Nephron progenitor cell (in vitro differentiated cells): ENCODE results near the gene OR13A1.
"Not testable (repeated sequence)": the region's sequence is repeated elsewhere in the genome, so short reads cannot be mapped to it uniquely, and the experiment has no call there.

Experiments used
- DNase-seq: peaks from one replicate; pipeline ENCODE4 v3.0.0; 2021
- H3K27ac Mint-ChIP-seq: 2 replicates; pipeline ENCODE4 v1.8.0; 2021; ENCODE audit warnings: mild to moderate bottlenecking, moderate library complexity, mixed read lengths
- H3K27me3 Mint-ChIP-seq: 2 replicates; pipeline ENCODE4 v1.8.0; 2021; ENCODE audit warnings: mild to moderate bottlenecking, low read depth, mixed read lengths; ENCODE audit not compliant: poor library complexity
- H3K36me3 Mint-ChIP-seq: 2 replicates; pipeline ENCODE4 v1.8.0; 2021; ENCODE audit warnings: low read depth, mixed read lengths
- H3K4me1 Mint-ChIP-seq: 2 replicates; pipeline ENCODE4 v1.8.0; 2021; ENCODE audit warnings: mixed read lengths
- H3K4me3 Mint-ChIP-seq: 2 replicates; pipeline ENCODE4 v1.8.0; 2021; ENCODE audit warnings: mild to moderate bottlenecking, moderate library complexity, mixed read lengths
- H3K9me3 Mint-ChIP-seq: 2 replicates; pipeline ENCODE4 v1.8.0; 2021; ENCODE audit warnings: mild to moderate bottlenecking, moderate library complexity, mixed read lengths
- TF ChIP-seq, protein P1 (sequence below): fragments of 200-600 bp; sonication (generic); IDR thresholded peaks from 2 replicates; pipeline ENCODE4 v1.5.0; 2021; ENCODE audit warnings: antibody characterized with exemption

OR13A1 gene

GRCh38 chr10:45302573-45302972 is 12.8 kb downstream of the OR13A1 start:
- Mint-ChIP-seq H3K4me1 (no peaks in the 10 kb centered on the region), H3K27me3 (peaks cover 21% of the 10 kb centered on the region), H3K4me3 (no peak overlapping the region), H3K9me3 (peaks cover 6% of the 10 kb centered on the region), H3K27ac (no peak overlapping the region), H3K36me3 (no peaks in the 10 kb centered on the region)
- TF ChIP-seq, protein P1, sequence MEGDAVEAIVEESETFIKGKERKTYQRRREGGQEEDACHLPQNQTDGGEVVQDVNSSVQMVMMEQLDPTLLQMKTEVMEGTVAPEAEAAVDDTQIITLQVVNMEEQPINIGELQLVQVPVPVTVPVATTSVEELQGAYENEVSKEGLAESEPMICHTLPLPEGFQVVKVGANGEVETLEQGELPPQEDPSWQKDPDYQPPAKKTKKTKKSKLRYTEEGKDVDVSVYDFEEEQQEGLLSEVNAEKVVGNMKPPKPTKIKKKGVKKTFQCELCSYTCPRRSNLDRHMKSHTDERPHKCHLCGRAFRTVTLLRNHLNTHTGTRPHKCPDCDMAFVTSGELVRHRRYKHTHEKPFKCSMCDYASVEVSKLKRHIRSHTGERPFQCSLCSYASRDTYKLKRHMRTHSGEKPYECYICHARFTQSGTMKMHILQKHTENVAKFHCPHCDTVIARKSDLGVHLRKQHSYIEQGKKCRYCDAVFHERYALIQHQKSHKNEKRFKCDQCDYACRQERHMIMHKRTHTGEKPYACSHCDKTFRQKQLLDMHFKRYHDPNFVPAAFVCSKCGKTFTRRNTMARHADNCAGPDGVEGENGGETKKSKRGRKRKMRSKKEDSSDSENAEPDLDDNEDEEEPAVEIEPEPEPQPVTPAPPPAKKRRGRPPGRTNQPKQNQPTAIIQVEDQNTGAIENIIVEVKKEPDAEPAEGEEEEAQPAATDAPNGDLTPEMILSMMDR, result no peak
- no peak for DNase-seq

DNA sequence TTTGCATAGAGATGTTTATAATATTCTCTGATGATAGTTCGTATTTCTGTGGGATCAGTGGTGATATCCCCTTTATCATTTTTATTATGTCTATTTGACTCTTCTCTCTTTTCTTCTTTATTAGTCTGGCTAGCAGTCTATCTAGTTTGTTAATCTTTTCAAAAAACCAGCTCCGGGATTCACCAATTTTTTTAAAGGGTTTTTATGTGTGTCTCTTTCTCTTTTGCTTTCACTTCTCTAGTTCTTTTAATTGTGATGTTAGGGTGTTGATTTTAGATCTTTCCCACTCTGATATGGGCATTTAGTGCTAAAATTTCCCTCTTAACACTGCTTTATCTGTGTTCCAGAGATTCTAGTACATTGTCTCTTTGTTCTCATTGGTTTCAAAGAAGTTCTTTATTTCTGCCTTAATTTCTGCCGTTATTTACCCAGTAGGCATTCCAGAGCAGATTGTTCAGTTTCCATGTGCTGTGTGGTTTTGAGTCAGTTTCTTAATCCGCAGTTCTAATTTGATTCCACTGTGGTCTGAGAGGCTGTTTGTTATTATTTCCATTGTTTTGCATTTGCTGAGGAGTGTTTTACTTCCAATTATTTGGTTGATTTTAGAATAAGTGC is 17.0 kb downstream of the OR13A1 start:
- Mint-ChIP-seq H3K9me3 (peaks cover 26% of the 10 kb centered on the region), H3K27me3 (peaks cover 31% of the 10 kb centered on the region)
- DNase-seq, H3K36me3 Mint-ChIP-seq, H3K4me1 Mint-ChIP-seq, H3K4me3 Mint-ChIP-seq, H3K27ac Mint-ChIP-seq: not testable (repeated sequence)

DNA sequence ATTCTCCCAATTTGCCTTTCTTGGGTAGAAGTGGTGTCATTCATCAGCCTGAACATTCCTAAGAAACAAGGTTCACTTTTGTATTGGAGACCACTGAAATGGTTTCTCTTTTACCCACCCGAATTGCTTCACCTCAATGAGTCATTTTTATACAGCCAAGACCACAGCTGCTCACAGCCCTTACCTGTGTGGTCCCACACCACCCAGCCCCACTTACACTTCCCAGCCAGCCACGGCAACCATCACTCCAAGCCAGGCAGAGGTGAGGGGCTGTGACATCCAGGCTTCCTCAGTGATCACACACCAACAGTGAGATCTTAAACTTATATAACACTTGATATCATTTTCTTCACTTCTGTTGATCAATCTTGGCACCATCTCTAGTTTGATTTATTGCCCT is 20.7 kb downstream of the OR13A1 start:
- H3K36me3 Mint-ChIP-seq, result no peaks in the 10 kb centered on the region
- H3K9me3 Mint-ChIP-seq, result peaks cover 26% of the 10 kb centered on the region
- no peak for DNase-seq
- TF ChIP-seq, protein P1, result no peak
- H3K4me3 Mint-ChIP-seq, result no peak overlapping the region
- no peak overlapping the region for H3K27ac Mint-ChIP-seq
- H3K4me1 Mint-ChIP-seq, result no peaks in the 10 kb centered on the region
- peaks cover 23% of the 10 kb centered on the region for H3K27me3 Mint-ChIP-seq

- Mint-ChIP-seq H3K36me3 (no peaks in the 10 kb centered on the region), H3K27ac (no peak overlapping the region), H3K4me3 (no peak overlapping the region), H3K4me1 (no peaks in the 10 kb centered on the region), H3K27me3 (no peaks in the 10 kb centered on the region), H3K9me3 (peaks cover 8% of the 10 kb centered on the region)
- DNase-seq, result no peak
- TF ChIP-seq, protein P1, result no peak
Observed at GRCh38 chr10:45286980-45287379, 28.4 kb downstream of the OR13A1 start.

DNA sequence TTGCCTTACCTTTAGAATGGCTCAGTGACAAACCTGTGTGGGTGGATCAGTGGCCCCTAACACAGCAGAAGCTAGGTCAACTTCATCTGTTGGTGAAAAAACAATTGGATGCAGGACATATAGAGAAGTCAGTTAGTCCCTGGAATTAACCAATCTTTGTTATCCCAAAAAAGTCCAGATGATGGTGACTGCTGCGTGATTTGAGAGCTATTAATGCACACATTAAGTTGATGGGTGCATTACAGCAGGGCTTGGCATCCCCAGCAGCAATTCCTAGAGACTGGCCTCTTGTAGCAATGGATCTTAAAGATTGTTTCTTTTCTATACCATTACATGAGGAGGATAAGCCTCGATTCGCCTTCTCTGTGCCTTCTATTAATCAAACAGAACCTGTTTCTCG is 33.3 kb downstream of the OR13A1 start:
- H3K9me3 Mint-ChIP-seq, result peaks cover 4% of the 10 kb centered on the region

GRCh38 chr10:45280113-45280760 is 35.2 kb downstream of the OR13A1 start:
- H3K27ac Mint-ChIP-seq, result no peak overlapping the region
- H3K4me1 Mint-ChIP-seq, result no peaks in the 10 kb centered on the region
- H3K36me3 Mint-ChIP-seq, result no peaks in the 10 kb centered on the region
- no peaks in the 10 kb centered on the region for H3K9me3 Mint-ChIP-seq
- H3K27me3 Mint-ChIP-seq, result no peaks in the 10 kb centered on the region
- H3K4me3 Mint-ChIP-seq, result no peak overlapping the region
- TF ChIP-seq, protein P1, result no peak
- no peak for DNase-seq

More for the DNA sequence above, 33.3 kb downstream of the OR13A1 start:
- H3K36me3 Mint-ChIP-seq, result no peaks in the 10 kb centered on the region
- TF ChIP-seq, protein P1, result no peak
- no peak overlapping the region for H3K4me3 Mint-ChIP-seq
- no peak overlapping the region for H3K27ac Mint-ChIP-seq
- no peak for DNase-seq
- H3K27me3 Mint-ChIP-seq, result no peaks in the 10 kb centered on the region
- no peaks in the 10 kb centered on the region for H3K4me1 Mint-ChIP-seq
